Large intestine (tissue), 3 donors: ENCODE results near the gene ESRRG. TPM values are rescaled to one million over a fixed set of nuclear protein-coding genes. Genes with fewer than 3 reads are reported as not detected.

Experiments used
- DNase-seq, 2 donors: peaks; one replicate each; pipeline versions ENCODE4 v3.0.0 to v3.0.0-alpha.2; 2013
- H3K27ac ChIP-seq: one replicate; pipeline ENCODE4 v1.5.1; 2013; ENCODE audit warnings: low read length
- H3K27me3 ChIP-seq: 2 replicates; pipeline ENCODE4 v1.6.1; 2013; ENCODE audit warnings: low read length; ENCODE audit not compliant: control insufficient read depth, insufficient read depth
- H3K36me3 ChIP-seq: 2 replicates; pipeline ENCODE4 v1.6.1; 2013; ENCODE audit warnings: low read length; ENCODE audit not compliant: control insufficient read depth, insufficient read depth
- H3K4me1 ChIP-seq: one replicate; pipeline ENCODE4 v1.6.1; 2013; ENCODE audit warnings: low read length; ENCODE audit not compliant: control insufficient read depth, insufficient read depth
- H3K4me3 ChIP-seq: one replicate; pipeline ENCODE4 v1.5.1; 2013; ENCODE audit warnings: low read length
- H3K9me3 ChIP-seq: one replicate; pipeline ENCODE4 v1.6.1; 2013; ENCODE audit warnings: mild to moderate bottlenecking, low read depth, low read length, moderate library complexity; ENCODE audit not compliant: control insufficient read depth
- WGBS: methylation state at CpG from one replicate; pipeline ENCODE4 v1.1.5; 2013; ENCODE audit warnings: low lambda C conversion rate; ENCODE audit not compliant: insufficient coverage; 5-methylcytosine and 5-hydroxymethylcytosine counted together
- polyA plus RNA-seq: library from polyadenylated mRNA; unstranded; fragments of 120-200 nt; gene quantifications from one replicate; pipeline ENCODE4 v1.2.1, GENCODE V29; 2013

Gene ESRRG
- polyA plus RNA-seq, 1 donor: 9.0 TPM

GRCh38 chr1:216456682-216457081 lies 266.5 kb downstream of the ESRRG start:
- H3K36me3 ChIP-seq: no peaks in the 10 kb centered on the region
- no peaks in the 10 kb centered on the region for H3K4me1 ChIP-seq
- no peak overlapping the region for H3K4me3 ChIP-seq
- 100% methylated on average over 1 of the region's 3 CpGs for WGBS
- H3K27ac ChIP-seq: no peak overlapping the region
- no peaks in the 10 kb centered on the region for H3K27me3 ChIP-seq
- no peak for DNase-seq
- H3K9me3 ChIP-seq: no peaks in the 10 kb centered on the region

- no peaks in the 10 kb centered on the region for H3K36me3 ChIP-seq
- H3K9me3 ChIP-seq: no peaks in the 10 kb centered on the region
- DNase-seq: no peak
- WGBS: 50% methylated on average over 2 of the region's 2 CpGs
- no peaks in the 10 kb centered on the region for H3K27me3 ChIP-seq
- H3K4me1 ChIP-seq: no peaks in the 10 kb centered on the region
- H3K4me3 ChIP-seq: no peak overlapping the region
- H3K27ac ChIP-seq: no peak overlapping the region
Measured at GRCh38 chr1:216453777-216454176, 269.5 kb downstream of the ESRRG start.
